Measurements from ENCODE around the gene CDKL2. TPM values are rescaled to one million over a fixed set of nuclear protein-coding genes. Genes with fewer than 3 reads are reported as not detected.

CDKL2 gene
- total RNA-seq, 1 experiment from 2014 or later = 0.28 TPM

Other genes starting within 250 kb of the CDKL2 start
- 39.7 and 56.3 TPM in 2 replicates for gene RCHY1, start 116.1 kb downstream of the CDKL2 start, total RNA-seq (2014; rRNA removed; shearing (Covaris generic))
- gene THAP6, start 116.1 kb downstream of the CDKL2 start, total RNA-seq (2014; rRNA removed; shearing (Covaris generic)) = 8.2 and 11.4 TPM in 2 replicates
- gene ODAPH, start 74.5 kb downstream of the CDKL2 start, total RNA-seq (2014; rRNA removed; shearing (Covaris generic)) = not detected in 2 replicates
- gene G3BP2, start 42.9 kb upstream of the CDKL2 start, total RNA-seq (2014; rRNA removed; shearing (Covaris generic)) = 175 and 189 TPM in 2 replicates
- gene USO1, start 94.0 kb upstream of the CDKL2 start, total RNA-seq (2014; rRNA removed; shearing (Covaris generic)) = 136 and 185 TPM in 2 replicates